ENCODE data around the gene LEKR1. TPM values are rescaled to one million over a fixed set of nuclear protein-coding genes. Genes with fewer than 3 reads are reported as not detected.
A peak's percentile ranks its signal among the peaks of the same experiment; 100 is the strongest.

Gene LEKR1
- total and polyA plus RNA-seq, 9 of the 15 experiments (the other 6 are each of a cell fraction or from before 2014, with no cell fraction given) = 0.76 to 1.8 (median 1.2) TPM

GRCh38 chr3:156803952-156804741, 22.0 kb upstream of the LEKR1 start (continued):
- TF ChIP-seq TEAD4 (IDR thresholded peaks at IDR 0.05; ENCODE audit: low read length) (peak; percentile 85), TEAD4 (CRISPR knock-in tag; IDR thresholded peaks at IDR 0.05; ENCODE audit: borderline replicate concordance) (no peak), HNRNPK (IDR thresholded peaks at IDR 0.05; ENCODE audit: low read depth, low read length, poor library complexity, severe bottlenecking) (no peak), SNIP1 (IDR thresholded peaks at IDR 0.05; ENCODE audit: low read depth) (no peak), TBL1XR1 (IDR thresholded peaks at IDR 0.05; ENCODE audit: low read length in 2 of 2) (no peak), STAG1 (CRISPR knock-in tag; IDR thresholded peaks at IDR 0.05; ENCODE audit: borderline replicate concordance) (no peak), NKRF (IDR thresholded peaks at IDR 0.05; ENCODE audit: borderline replicate concordance) (no peak), ZNF282 (CRISPR knock-in tag; IDR thresholded peaks at IDR 0.05) (no peak), SRSF3 (IDR thresholded peaks at IDR 0.05; ENCODE audit: insufficient read depth, low read length) (no peak), ZNF639 (CRISPR knock-in tag; conservative IDR thresholded peaks at IDR 0.05 in 1 of 2, IDR thresholded peaks at IDR 0.05 in 1 of 2) (no peak), CREB3L1 (IDR thresholded peaks at IDR 0.05; ENCODE audit: borderline replicate concordance, low read depth) (no peak), LARP7 (IDR thresholded peaks at IDR 0.05) (no peak), CBFA2T2 (conservative IDR thresholded peaks at IDR 0.05) (peak; percentile 43; the same call in 1 of the 2 replicates), ZNF77 (CRISPR knock-in tag; IDR thresholded peaks at IDR 0.05) (no peak)

All from K562 (cell line).